SK-N-SH treated with all-trans-retinoic acid at 6 μM for 48 hours (cell line): ENCODE results near the gene ADAP1.

Experiments used
- ARNTL ChIP-seq: fragments of 450-650 bp; formaldehyde crosslinking; IDR thresholded peaks from 2 replicates; pipeline ENCODE4 v1.5.0; 2020; ENCODE audit warnings: low read depth, mild to moderate bottlenecking, moderate library complexity, borderline replicate concordance
- CREB5 ChIP-seq: fragments of 250-450 bp; sonication (Bioruptor Pico); IDR thresholded peaks from 2 replicates; pipeline ENCODE4 v1.5.1; 2020; ENCODE audit warnings: low read depth, mild to moderate bottlenecking, moderate library complexity
- TF ChIP-seq, protein P1 (sequence below): fragments of 250-450 bp; sonication (Bioruptor Pico); IDR thresholded peaks from 2 replicates; pipeline ENCODE4 v1.8.0; 2020; ENCODE audit warnings: mild to moderate bottlenecking, moderate library complexity, borderline replicate concordance
- TF ChIP-seq, protein P2 (sequence below): fragments of 250-450 bp; sonication (Bioruptor Pico); IDR thresholded peaks from 2 replicates; pipeline ENCODE4 v1.8.0; 2021; ENCODE audit warnings: low read depth, mild to moderate bottlenecking, moderate library complexity, borderline replicate concordance

- TF ChIP-seq CREB5 = no peak
- no peak for TF ChIP-seq ARNTL (CRISPR knock-in tag)
- TF ChIP-seq, protein P1, sequence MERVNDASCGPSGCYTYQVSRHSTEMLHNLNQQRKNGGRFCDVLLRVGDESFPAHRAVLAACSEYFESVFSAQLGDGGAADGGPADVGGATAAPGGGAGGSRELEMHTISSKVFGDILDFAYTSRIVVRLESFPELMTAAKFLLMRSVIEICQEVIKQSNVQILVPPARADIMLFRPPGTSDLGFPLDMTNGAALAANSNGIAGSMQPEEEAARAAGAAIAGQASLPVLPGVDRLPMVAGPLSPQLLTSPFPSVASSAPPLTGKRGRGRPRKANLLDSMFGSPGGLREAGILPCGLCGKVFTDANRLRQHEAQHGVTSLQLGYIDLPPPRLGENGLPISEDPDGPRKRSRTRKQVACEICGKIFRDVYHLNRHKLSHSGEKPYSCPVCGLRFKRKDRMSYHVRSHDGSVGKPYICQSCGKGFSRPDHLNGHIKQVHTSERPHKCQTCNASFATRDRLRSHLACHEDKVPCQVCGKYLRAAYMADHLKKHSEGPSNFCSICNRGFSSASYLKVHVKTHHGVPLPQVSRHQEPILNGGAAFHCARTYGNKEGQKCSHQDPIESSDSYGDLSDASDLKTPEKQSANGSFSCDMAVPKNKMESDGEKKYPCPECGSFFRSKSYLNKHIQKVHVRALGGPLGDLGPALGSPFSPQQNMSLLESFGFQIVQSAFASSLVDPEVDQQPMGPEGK = no peak
- TF ChIP-seq, protein P2, sequence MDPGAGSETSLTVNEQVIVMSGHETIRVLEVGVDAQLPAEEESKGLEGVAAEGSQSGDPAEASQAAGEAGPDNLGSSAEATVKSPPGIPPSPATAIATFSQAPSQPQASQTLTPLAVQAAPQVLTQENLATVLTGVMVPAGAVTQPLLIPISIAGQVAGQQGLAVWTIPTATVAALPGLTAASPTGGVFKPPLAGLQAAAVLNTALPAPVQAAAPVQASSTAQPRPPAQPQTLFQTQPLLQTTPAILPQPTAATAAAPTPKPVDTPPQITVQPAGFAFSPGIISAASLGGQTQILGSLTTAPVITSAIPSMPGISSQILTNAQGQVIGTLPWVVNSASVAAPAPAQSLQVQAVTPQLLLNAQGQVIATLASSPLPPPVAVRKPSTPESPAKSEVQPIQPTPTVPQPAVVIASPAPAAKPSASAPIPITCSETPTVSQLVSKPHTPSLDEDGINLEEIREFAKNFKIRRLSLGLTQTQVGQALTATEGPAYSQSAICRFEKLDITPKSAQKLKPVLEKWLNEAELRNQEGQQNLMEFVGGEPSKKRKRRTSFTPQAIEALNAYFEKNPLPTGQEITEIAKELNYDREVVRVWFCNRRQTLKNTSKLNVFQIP (CRISPR knock-in tag) = no peak
These were observed 29.2 kb upstream of the ADAP1 start for GRCh38 chr7:983616-984071.
